Stomach (tissue), 9 donors: ENCODE data around the gene TNNI2. TPM values are rescaled to one million over a fixed set of nuclear protein-coding genes. Genes with fewer than 3 reads are reported as not detected.
A peak's percentile ranks its signal among the peaks of the same experiment; 100 is the strongest.
"Not testable (repeated sequence)": the region's sequence is repeated elsewhere in the genome, so short reads cannot be mapped to it uniquely, and the experiment has no call there.

Experiments used
- DNase-seq, 2 donors: peaks; one replicate each; pipeline versions ENCODE4 v3.0.0 to v3.0.0-alpha.2; 2013 to 2019
- H3K27ac ChIP-seq, 5 donors: fragments of 200-600 bp in 4 of 5; sonication (generic) in 4 of 5; one replicate each; pipeline ENCODE4 v1.5.1; 2013 to 2019; ENCODE audit warnings: mild to moderate bottlenecking in 1 of 5, moderate library complexity in 1 of 5
- H3K27me3 ChIP-seq, 3 donors: fragments of 200-600 bp; sonication (generic); one replicate each; pipeline ENCODE4 v1.5.1; 2017 to 2019; ENCODE audit warnings: mixed run types in 1 of 3
- H3K36me3 ChIP-seq, 4 donors: fragments of 200-600 bp; sonication (generic); 1 replicate in 3 of 4; 2 replicates in 1 of 4; pipeline ENCODE4 v1.5.1; 2016 to 2019
- H3K4me1 ChIP-seq, 4 donors: fragments of 200-600 bp; sonication (generic); one replicate each; pipeline ENCODE4 v1.5.1; 2016 to 2019
- H3K4me3 ChIP-seq, 4 donors: fragments of 200-600 bp; sonication (generic) in 3 of 4; one replicate each; pipeline ENCODE4 v1.5.1; 2016 to 2019; ENCODE audit warnings: mild to moderate bottlenecking in 1 of 4
- H3K9me3 ChIP-seq, 4 donors: fragments of 200-600 bp; sonication (generic); one replicate each; pipeline ENCODE4 v1.5.1; 2016 to 2019
- CTCF ChIP-seq, 7 experiments: fragments of 450-650 bp in 4 of 7; fragments of 200-600 bp in 3 of 7; sonication (generic) in 3 of 7; IDR thresholded peaks; one replicate each; pipeline ENCODE4 v1.5.1; 2016 to 2019; ENCODE audit warnings: antibody characterized with exemption in 7 of 7, control low read depth in 2 of 7, mild to moderate bottlenecking in 1 of 7
- EP300 ChIP-seq: sonication (generic); formaldehyde crosslinking; IDR thresholded peaks from one replicate; pipeline ENCODE4 v1.6.1; 2017; ENCODE audit warnings: antibody characterized with exemption
- POLR2A ChIP-seq, 4 donors: fragments of 450-650 bp; IDR thresholded peaks; one replicate each; pipeline ENCODE4 v1.6.1; 2016; ENCODE audit warnings: antibody characterized with exemption in 4 of 4, control low read depth in 2 of 4, mild to moderate bottlenecking in 1 of 4, moderate library complexity in 1 of 4
- POLR2AphosphoS5 ChIP-seq, 3 donors: sonication (generic); formaldehyde crosslinking; IDR thresholded peaks; one replicate each; pipeline ENCODE4 v1.6.1; 2016; ENCODE audit warnings: antibody characterized with exemption in 3 of 3
- WGBS, 5 donors: extraction: QIAGEN DNeasy Blood & Tissue Kit in 3 of 5; methylation state at CpG; one replicate each; pipeline versions ENCODE4 v1.1.5 to v1.1.7; 2013 to 2018; 5-methylcytosine and 5-hydroxymethylcytosine counted together
- intact Hi-C: fragments of 100-400 bp; cut with DNase I; formaldehyde crosslinking; loops from one replicate; pipeline ENCODE4 v1.15.1; 2023; ENCODE audit warnings: low total_unique reads
- polyA plus RNA-seq, 3 donors: library from polyadenylated mRNA; stranded (reverse); fragments of 200-250 nt; gene quantifications; one replicate each; pipeline ENCODE4 v1.2.3, GENCODE V29; 2013
- total RNA-seq, 5 donors: library from RNA; depleted of rRNA; stranded (reverse); fragments of >200 nt; gene quantifications; one replicate each; pipeline versions ENCODE4 v1.1.0 to v1.2.3, GENCODE V29; 2014 to 2016
- donor health status: healthy with polysubstance abuse.
- donor health status: Bipolar disorder and iron deficiency.
- donor health status: healthy.

Gene TNNI2
- total and polyA plus RNA-seq, 8 donors: 0.93 to 23.4 (median 12.1) TPM; not detected in 4

DNA sequence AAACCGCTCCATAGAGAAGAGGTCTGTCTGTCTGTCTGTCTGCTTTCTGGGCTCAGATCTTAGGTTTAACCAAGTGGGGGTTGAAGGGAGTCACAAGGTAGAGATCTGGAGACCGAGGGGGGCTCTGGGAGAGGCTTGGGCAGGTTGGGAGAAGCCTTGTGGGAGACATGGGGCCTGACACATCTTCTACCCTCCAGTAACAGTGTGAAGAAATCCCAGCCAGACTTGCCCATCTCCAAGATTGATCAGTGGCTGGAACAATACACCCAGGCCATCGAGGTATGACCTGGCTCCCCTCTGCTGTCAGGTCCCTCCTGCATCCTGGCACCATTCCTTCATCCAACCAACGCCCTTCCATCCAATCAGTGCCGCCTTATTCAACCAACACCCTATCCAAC is 45.5 kb downstream of the TNNI2 start:
- H3K36me3 ChIP-seq: peaks cover 0 to 66% (median 49%) of the 10 kb centered on the region in 4 donors
- TF ChIP-seq POLR2AphosphoS5 (IDR thresholded peaks at IDR 0.05) (no peak), CTCF (IDR thresholded peaks at IDR 0.05) (no peak), POLR2A (IDR thresholded peaks at IDR 0.05) (no peak)
- intact Hi-C loops: no loop called here
- H3K27ac ChIP-seq: no peak overlapping the region
- 82 to 88% (median 87%) methylated on average over 5 of the region's 5 CpGs for WGBS, 5 donors
- no peaks in the 10 kb centered on the region for H3K9me3 ChIP-seq
- no peak overlapping the region for H3K4me3 ChIP-seq
- H3K4me1 ChIP-seq: peaks cover 12 to 47% (median 41%) of the 10 kb centered on the region in 4 donors
- DNase-seq: no peak
- peaks cover 0 to 10% (median 0%) of the 10 kb centered on the region in 3 donors for H3K27me3 ChIP-seq

- H3K27ac ChIP-seq, intact Hi-C loops, DNase-seq, H3K4me3 ChIP-seq, H3K9me3 ChIP-seq: not testable (repeated sequence)
- H3K27me3 ChIP-seq: peaks cover 0 to 20% (median 0%) of the 10 kb centered on the region in 3 donors
- peaks cover 0 to 67% (median 50%) of the 10 kb centered on the region in 4 donors for H3K36me3 ChIP-seq
- H3K4me1 ChIP-seq: peaks cover 1 to 48% (median 25%) of the 10 kb centered on the region in 4 donors
- WGBS, 5 donors: 81 to 92% (median 86%) methylated on average over 4 to 13 of the region's 13 CpGs
Observed at GRCh38 chr11:1886551-1886950, 47.8 kb downstream of the TNNI2 start.

- H3K4me3 ChIP-seq: no peak overlapping the region
- H3K9me3 ChIP-seq: no peaks in the 10 kb centered on the region
- peaks cover 0 to 66% (median 50%) of the 10 kb centered on the region in 4 donors for H3K36me3 ChIP-seq
- H3K27ac ChIP-seq: peak overlapping the region in 3 of 5 donors; percentile 11 to 35 (median 32)
- peak in 1 of 2 donors; percentile 5 for DNase-seq
- no peak for TF ChIP-seq EP300
- no peak for TF ChIP-seq CTCF (IDR thresholded peaks at IDR 0.05)
- TF ChIP-seq POLR2AphosphoS5 (IDR thresholded peaks at IDR 0.05): no peak
- no peak for TF ChIP-seq POLR2A (IDR thresholded peaks at IDR 0.05)
- peaks cover 0 to 36% (median 14%) of the 10 kb centered on the region in 4 donors for H3K4me1 ChIP-seq
- peaks cover 0 to 20% (median 0%) of the 10 kb centered on the region in 3 donors for H3K27me3 ChIP-seq
- WGBS, 5 donors: 70 to 89% (median 83%) methylated on average over 7 to 11 of the region's 11 CpGs
- intact Hi-C loops: no loop called here
Observed at GRCh38 chr11:1887451-1888346, 48.9 kb downstream of the TNNI2 start.

DNA sequence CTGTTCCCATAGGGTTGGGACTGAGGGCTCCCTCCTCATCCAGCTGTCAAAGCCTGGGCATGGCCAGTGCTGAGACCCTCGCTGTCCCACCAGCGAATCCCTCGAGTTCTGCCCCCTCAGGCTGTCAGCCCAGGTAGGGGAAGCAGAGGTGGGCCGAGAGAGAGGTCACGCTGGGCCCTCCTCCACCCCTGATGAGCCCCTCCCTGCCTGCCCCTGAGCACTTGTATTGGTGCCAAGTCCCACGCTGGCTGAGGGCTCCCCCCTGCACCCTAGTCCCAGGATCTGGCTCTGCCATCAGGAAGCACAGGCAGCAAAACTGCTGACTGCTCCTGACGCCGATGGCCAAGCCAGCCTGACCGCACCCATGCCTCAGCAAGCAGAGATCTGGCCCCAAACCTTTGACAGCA is 49.6 kb downstream of the TNNI2 start:
- intact Hi-C loops: no loop called here
- WGBS, 5 donors: 38 to 64% (median 49%) methylated on average over 1 to 9 of the region's 9 CpGs
- H3K27ac ChIP-seq: peak overlapping the region in 3 of 5 donors; percentile 11 to 35 (median 32)
- DNase-seq: peak in 1 of 2 donors; percentile 31
- H3K27me3 ChIP-seq: peaks cover 0 to 20% (median 0%) of the 10 kb centered on the region in 3 donors
- H3K4me3 ChIP-seq: no peak overlapping the region
- TF ChIP-seq EP300 (no peak), CTCF (IDR thresholded peaks at IDR 0.05) (no peak), POLR2AphosphoS5 (IDR thresholded peaks at IDR 0.05) (no peak), POLR2A (IDR thresholded peaks at IDR 0.05) (no peak)
- peaks cover 0 to 59% (median 49%) of the 10 kb centered on the region in 4 donors for H3K36me3 ChIP-seq
- H3K4me1 ChIP-seq: peaks cover 0 to 33% (median 10%) of the 10 kb centered on the region in 4 donors
- no peaks in the 10 kb centered on the region for H3K9me3 ChIP-seq
